Hematopoietic multipotent progenitor cell treated with erythropoietin and hydrocortisone succinate and interleukin-3 and kit ligand, for 17 days (in vitro differentiated cells): Measurements from ENCODE around the gene DNM1.
A peak's percentile ranks its signal among the peaks of the same experiment; 100 is the strongest.
"Not testable (repeated sequence)": the region's sequence is repeated elsewhere in the genome, so short reads cannot be mapped to it uniquely, and the experiment has no call there.

Experiments
- DNase-seq: peaks from one replicate; pipeline ENCODE4 v3.0.0-alpha.2; 2015; ENCODE audit warnings: low spot score

Gene DNM1

DNA sequence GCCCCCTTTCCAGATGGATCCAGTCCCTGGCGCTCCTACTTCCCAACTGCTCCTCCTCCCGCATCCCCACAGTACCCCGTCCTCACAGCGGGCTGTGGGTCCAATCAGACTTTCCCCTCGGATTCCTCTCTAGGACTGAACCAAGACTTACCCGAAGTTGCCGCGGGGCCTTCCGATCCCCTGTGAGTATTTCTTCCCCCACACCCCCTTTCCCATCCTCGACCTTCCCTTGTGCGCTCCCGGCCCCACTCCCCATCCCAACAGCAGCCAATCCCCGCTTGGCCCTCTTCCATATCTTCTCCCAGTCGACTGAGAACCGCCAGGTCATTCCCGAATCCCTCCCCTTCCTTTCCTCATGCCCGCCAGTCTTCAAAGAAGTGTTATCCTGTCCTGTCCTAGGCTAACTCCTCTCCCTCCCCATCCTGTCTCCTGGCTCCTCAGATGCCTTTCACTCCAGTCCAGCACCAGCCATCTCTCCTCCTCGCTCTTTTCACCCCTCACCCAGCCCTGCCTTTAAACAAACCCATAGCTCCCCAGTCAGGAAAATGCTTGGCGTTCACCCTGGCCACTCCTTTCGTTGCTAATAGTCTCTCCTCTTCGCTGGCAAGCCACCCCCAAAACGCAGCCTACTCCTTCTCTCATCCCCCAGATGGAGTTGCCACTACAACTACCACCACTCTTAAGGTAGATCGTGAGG is 73.5 kb downstream of the DNM1 start:
- DNase-seq, result peak; percentile 15

DNA sequence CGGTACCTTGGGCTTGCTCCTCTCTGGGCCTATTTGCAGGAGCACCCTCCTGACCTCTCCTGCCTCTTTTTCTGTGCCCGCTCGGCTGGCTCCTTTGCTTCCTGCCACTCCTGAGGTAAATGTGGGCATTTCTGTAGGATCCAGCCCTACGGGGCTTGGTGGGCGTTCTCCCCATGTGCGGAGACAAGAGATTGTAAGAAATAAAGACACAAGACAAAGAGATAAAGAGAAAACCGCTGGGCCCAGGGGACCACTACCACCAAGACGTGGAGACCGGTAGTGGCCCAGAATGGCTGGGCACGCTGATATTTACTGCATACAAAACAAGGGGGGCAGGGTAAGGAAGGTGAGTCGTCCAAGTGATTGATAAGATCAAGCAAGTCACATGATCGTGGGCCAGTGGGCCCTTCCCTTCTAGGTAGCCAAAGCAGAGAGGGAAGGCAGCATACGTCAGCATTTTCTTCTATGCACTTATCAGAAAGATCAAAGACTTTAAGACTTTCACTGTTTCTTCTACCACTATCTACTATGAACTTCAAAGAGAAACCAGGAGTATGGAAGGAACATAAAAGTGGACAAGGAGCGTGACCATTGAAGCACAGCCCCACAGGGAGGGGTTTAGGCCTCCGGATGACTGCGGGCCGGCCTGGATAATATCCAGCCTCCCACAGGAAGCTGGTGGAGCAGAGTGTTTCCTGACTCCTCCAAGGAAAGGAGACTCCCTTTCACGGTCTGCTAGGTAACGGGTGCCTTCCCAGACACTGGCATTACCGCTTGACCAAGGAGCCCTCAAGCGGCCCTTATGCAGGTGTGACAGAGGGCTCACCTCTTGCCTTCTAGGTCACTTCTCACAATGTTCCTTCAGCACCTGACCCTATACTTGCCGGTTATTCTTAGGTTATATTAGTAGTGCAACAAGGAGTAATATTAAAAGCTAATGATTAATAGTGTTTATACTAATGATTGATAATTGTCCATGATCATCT is 76.2 kb downstream of the DNM1 start:
- not testable (repeated sequence) for DNase-seq

DNA sequence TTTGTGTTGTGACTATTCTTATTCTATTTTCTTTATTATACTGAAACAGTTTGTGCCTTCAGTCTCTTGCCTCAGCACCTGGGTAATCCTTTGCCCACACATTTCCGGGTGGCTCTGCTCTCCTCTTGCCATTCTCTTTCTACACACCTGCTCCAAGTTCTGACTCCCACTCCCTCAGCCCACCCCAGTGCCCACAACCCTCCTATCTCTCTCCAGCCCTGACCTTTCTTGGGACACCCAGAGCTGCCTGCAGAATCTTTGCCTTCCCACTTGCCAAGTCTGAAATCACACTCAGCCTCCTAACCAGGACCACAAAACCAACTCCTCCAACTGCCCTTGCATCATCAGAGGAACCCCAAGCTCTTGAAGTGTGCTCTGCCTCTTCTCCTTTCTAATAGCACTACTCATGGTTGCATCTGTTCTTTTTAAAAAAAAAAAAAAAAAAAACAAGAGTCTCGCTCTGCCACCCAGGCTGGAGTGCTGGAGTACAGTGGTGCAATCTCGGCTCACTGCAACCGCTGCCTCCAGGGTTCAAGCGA is 77.0 kb downstream of the DNM1 start:
- DNase-seq, result no peak

DNA sequence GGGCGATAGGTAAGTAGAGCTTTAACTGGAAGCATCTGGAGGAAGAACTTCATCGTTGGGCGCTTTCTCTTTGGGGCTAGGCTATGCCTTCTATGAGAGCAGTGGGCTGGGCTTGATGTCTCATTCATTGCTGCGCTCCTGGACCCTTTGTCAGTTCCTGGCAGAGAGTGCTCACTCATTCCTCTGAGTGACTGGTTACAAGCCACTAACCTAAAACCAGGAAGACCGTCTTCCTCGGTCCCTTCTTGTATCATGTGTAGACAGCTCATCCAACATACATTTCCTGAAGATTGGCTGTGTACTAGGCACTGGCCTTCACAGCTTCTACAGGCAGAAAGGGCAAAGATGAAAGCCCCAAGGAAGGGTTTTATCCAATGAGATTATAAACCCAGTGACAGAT is 79.3 kb downstream of the DNM1 start:
- no peak for DNase-seq

DNA sequence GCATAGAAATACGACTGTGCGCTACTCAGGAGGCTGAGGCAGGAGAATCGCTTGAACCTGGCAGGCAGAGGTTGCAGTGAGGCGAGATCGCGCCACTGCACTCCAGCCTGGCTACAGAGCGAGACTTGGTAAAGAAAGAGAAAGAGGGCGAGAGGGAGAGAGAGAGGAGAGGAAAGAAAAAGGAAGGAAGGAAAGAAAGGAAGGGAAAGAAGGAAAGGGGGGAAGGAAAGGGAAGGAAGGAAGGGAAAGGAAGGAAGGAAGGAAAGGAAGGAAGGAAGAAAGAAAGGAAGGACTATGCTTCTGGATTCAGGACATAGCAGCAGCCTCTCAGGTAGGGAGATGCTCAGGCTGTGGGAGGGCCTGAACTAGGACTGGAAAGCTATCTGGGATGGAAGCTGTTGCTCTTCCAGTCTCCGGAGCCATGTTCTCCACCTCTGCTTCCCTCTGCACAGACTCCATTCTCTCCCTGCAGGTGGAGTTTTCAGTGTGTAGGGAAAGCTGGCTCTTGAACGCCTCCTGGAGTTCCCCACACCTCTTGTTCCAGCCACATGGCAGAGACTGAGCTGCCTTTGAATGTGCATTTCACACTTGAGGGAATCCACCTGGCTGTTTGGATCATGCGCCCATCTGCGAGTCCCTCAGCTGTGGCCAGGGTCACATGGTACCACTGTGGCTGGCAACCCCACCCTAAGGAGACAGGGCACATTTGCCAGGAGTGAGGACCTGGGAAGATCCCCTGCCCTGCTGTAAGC is 82.0 kb downstream of the DNM1 start:
- DNase-seq, result no peak

DNA sequence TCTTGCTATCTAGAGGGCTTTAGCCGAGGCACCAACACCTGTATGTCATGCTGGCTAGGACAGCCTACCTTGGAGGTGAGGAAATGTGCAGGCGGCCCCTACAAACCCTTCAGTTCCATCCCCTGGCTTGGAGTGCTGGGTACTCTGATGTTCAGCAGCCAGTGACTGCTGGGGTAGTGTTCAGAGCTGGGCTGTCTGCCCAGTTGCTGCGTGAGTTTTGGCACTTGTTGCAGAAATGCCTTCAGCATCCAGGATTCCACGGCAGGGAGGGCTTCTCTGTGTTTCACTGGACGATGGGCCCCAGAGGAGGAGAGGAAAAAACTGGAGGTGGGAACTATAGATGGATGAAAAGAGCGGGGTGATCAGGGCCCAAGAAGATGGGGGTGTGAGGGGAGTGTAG is 83.3 kb downstream of the DNM1 start:
- no peak for DNase-seq

DNA sequence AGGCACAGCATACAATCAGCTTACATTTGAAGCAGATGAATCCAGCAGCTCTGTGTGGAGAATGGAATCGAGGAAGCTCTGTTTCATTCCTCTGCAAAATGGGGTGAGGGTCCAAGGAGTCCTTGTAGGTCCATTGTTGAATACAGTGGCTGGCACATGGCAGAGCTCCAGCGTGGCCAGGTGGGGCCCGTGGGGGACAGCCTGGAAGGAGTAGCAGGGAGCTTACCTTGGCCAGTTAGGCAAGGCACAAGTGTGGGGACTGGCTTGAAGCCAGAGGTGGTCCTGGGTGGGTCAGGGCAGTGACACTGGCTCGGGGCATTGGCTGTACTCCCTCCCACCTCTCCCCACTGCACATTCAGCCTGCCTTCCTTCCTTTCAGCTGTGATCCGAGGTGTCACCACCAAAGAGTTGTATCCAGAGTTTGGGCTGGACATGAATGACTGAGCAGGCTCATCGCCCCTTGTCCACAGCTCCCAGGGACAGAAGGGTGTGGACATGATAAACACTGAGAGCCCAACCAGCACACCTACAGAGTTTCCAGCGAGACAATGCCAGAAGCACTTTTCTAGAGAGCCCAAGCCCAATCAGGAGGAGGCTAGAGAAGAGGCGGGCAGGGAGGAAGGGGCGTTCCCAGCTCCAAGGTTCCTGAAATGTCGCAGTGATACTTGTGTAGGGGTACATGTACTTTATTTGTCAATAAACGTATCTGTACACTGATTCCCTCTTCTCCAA is 85.3 kb downstream of the DNM1 start:
- no peak for DNase-seq

DNA sequence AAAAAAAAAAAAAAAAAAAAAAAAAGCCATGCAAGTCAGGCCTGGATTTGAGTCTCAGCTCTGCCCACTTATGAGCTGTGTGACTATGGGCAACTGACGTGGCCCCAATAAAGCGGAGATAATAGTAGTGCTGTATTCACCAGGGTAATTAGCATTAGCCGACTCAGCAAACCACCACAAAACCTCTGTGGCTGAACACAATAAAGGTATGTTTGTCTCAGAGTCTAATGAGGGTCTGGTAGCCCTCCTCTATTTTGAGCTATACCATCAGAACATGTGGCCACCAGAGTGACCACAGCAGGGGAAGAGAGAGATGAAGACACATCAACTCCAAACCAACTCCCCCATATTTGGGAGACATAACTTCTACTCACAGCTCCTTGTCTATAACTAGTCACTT is 88.8 kb downstream of the DNM1 start:
- DNase-seq, result no peak

DNA sequence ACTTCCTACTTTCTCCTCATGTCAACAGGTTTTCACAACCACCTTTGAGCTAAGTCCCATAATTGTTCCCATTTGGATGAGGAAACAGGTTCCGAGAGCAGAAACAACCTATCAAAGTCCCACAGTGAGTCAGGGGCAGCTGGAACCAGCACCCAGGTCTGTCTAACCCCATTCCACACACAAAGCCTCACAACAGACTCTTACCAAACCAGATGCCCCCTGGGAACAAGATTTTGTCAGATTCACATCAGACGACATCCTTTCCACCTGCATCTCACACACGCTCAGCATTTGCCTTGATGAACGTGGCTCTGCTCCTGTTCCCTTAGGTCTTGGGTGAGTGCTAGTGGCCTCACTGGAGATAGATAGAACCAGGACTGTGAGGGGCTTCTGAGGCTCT is 89.9 kb downstream of the DNM1 start:
- DNase-seq, result no peak

DNA sequence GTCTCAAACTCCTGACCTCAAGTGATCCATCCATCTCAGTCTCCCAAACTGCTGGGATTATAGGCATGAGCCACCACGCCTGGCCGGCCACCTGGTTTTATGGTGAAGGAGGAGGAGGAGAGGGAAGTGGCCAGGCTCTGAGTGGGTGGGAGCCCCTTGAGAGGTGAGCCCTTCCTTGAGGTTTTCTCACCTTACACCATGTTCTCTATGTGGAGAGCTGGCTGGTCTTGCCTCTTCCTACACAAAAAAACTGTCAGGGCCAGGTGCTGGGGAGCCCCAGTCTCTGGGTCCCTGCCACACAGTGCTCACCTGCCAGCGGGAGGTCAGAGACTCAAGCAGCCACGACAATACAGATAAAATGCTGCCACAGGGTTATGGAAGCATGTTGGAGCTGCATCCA is 91.0 kb downstream of the DNM1 start:
- DNase-seq, result no peak

DNA sequence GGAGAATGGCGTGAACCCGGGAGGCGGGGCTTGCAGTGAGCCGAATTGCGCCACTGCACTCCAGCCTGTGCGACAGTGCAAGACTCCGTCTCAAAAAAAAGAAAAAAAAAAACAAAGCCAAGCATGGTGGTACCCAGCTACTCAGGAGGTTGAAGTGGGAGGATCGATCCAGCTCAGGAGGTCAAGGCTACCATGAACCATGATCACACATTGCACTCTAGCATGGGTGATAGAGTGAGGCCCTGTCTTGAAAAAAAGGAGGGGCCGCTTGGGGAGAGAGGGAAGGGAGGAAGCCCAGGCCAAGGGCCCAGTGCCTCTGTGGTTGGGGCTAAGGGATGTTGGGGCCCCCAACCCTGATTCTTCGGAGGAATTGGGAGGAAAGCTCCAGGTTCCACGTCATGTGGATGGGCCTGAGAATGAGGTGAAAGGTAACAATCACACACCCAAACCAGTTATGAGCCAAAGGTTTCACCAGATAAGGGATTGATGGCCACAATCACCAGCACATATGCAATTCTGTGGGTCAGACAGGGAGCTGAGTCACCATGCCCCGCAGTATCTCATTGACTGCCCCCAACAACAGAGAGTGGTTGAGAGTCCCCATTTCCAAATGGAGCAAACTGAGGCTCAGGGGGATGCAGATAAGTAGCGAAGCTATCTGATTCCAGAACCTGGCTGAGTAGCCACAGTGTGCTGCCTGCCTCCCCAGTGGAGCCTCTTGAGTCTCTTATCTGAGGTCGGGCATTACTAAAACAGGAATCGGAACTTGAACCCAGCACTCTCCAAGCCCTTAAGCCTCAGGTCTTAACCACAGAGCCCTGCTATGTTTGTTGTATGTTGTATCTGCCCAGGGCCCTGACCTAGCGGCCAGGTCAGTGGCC is 93.4 kb downstream of the DNM1 start:
- no peak for DNase-seq

DNA sequence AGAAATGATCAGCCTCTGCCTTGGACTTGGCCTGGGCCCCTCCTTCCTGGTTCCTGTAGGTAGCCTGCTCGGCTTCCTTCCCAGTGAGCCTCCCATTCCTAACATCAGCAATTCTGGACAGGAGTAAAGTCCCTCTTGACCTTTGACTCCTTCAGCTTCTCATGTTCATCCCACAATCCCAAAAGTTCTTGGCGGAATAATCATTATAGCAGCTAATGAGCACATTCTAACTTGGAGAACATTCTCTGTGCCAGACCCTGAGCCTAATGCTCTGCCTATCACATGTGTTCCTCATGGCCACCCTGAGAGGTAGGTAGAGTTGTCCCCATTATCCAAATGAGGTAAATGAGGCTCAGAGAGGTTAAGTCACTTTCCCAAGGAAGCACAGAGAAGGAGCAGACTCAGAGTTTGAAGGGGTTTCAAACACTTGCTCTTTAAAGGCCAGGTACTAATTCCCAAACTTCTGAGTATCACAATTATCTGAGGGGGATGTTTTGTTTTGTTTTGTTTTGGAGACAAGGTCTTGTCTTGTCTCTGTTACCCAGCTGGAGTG is 94.1 kb downstream of the DNM1 start:
- DNase-seq, result no peak

DNA sequence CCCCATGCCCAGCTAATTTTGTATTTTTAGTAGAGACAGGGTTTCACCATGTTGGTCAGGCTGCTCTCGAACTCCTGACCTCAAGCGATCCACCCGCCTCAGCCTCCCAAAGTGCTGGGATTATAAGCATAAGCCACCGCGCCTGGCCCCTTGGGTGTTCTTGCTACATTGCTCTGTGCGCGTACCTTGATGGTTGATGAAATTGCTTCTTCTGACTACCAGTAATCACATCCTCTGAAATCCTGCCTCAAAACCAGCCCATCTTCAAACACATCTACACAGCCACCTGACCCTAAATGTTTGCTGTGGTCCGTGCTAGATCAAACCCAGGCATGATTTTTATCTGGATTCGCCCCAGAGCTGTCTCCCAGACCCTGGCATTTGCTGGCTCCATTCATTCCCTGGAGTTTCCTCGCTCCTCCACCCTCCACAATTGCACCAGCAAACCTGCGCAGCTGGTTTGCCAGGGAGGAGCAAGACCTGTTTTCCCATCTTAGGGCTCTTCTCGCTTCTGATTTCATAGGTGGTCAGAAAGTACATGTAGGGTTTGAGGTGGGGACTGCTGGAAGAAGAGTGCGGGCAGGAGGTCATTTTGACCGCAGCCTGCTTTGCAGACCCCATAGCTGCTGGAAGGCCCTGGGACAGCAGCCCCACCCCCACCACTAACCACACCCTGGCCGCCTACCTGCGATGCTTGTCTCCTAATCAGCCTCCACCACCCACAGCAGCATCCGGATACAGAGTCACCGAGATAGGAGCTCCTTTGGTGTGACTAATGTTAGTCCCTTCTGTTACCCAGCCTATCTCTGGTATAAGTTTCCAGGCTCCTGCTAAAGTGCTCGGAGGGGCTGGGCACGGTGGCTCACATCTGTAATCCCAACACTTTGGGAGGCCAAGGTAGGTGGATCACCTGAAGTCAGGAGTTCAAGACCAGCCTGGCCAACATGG is 95.6 kb downstream of the DNM1 start:
- no peak for DNase-seq

DNA sequence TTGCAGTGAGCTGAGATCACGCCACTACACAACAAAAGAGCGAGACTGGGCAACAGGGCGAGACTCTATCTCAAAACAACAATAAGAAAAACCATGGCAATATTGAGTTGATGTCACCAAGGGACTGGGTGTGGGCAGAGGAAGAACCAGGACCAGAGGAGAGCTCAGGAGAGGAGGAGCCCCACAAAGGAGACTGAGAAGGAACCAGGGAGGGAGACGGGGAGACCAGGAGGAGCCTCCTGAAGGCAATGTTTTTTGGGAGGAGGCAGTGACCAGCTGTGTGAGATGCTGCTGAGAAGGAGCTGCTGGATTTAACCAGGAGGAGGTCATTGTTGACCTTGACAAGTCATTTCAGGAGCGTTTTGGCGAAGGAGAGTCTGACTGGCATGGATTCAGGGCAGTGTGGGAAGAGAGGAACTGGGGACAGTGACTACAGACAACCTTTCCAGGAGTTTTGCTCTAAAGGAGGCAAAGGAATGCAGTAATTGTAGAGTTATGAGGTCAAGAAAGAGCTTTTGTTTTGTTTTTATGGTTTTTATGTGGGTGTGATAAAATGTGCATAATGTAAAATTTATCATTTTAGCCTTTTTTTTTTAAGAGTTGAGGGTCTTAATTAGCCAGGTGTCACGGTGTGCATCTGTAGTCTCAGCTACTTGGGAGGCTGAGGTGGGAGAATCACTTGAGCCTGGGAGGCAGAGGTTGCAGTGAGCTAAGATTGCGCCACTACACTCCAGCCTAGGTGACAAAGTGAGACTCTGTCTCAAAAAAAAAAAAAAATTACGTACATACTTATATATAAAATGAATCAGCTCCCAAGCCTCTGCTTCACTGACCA is 101.2 kb downstream of the DNM1 start:
- DNase-seq, result no peak
